IPS DF 4.7 (cell line): Measurements from ENCODE around the gene CNTN5.

Experiments used
- DNase-seq: peaks from one replicate; pipeline ENCODE4 v3.0.0-alpha.2; 2013; ENCODE audit warnings: low spot score; ENCODE audit errors: extremely low read depth

CNTN5 gene

DNA sequence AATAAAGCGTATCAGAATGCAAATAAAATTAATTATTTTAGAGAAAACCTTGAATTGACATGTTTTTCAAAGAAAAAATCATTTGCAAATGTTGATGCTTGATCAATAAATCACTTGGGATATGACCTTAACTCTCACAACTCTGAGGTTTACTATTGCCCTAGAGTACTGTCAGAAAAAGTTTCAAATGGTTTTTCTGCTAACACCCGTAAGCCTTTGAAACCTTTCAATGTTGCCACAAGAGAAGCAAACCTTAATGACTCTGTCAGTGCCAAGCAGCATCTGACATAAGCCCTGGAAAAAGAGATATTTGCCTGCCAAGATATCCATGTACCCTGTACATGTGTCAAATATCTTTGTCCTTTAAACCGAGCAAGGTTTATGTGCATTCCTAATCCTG lies 1282.1 kb downstream of the CNTN5 start:
- DNase-seq, result no peak

DNA sequence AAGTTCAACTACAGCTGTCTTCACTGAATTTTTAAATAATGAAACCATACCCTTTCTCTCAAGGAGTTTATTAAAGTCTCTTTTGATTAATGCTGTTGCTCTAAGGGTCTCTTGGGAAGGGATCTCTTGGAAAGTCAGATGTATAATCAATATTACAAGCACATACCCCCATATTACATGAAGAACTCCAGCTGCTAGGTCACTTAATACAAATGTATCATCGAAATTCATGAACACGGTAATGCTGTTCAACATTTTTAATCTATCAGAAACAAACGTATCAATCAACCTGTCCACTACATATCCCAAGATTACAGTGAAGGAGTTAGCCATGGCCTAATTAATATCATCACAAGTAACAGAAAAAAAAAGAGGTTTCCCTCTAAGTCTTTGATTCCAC lies 1283.1 kb downstream of the CNTN5 start:
- no peak for DNase-seq

DNA sequence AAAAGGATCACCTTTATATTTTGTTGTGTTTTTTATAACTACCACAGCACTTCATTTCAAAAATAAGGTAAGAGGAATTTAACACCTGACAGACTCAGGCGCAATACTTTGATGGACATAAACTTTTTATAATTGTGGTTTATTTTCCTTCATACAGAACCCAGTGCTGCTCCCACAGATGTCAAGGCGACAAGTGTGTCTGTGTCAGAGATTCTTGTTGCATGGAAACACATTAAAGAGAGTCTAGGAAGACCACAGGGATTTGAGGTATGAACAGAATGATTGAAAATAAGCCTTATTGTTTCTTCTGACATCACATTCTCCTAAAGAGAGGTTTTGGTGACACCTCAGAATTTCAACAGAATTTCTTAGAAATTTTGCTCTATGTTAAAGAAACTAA lies 1287.5 kb downstream of the CNTN5 start:
- DNase-seq, result no peak

DNA sequence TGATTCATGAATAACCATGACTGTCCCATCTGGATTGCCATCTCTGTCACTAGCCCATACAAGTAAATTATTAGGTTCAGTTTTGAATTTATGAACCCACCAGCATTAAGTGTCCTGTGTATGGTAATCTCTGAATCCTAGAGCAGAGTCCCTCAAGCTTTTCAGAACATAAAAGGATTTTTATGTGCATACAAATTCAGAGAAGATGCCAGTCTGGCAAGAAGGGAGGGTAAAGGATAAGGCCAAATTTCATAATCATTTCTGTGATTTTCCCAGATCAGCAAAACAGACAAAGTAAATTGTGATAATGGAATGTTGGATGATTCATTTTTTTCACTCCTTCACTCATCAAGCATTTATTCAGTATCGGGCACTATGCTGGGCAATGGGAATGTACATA lies 1295.2 kb downstream of the CNTN5 start:
- no peak for DNase-seq

DNA sequence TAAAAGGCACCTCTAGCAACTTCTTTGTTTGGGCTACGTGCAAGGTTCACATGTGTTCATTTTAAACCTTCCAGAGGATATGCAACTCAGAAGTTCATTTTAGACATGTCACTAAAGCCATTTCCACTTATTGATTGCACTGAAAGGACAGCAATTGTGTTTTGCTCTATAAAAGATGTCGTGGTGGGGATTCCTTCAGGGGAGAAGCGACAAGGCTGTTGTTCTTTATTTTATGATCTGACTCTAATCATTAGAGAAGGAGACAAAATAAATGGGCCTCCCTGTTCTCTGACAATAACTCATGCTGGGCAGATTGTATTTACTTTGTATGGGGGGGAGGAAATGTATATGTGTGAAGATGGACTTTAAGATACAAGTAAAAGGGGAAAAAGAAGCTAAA lies 1296.2 kb downstream of the CNTN5 start:
- no peak for DNase-seq

DNA sequence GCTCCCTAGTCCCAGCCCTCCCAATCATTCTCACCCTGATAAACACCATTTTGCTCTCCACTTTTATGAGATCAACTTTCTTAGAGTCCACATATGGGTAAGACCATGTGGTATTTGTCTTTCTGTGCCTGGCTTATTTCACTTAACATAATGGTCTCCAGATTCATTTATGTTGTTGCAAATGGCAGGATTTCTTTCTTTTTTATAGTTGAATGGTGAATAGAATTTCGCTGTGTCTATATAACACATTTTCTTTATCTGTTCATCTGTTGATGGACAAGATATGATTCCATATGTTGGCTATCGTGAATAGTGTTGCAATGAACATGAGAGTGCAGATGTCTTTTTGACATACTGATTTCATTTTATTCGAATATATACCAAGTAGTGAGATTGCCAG lies 1298.9 kb downstream of the CNTN5 start:
- DNase-seq, result no peak

DNA sequence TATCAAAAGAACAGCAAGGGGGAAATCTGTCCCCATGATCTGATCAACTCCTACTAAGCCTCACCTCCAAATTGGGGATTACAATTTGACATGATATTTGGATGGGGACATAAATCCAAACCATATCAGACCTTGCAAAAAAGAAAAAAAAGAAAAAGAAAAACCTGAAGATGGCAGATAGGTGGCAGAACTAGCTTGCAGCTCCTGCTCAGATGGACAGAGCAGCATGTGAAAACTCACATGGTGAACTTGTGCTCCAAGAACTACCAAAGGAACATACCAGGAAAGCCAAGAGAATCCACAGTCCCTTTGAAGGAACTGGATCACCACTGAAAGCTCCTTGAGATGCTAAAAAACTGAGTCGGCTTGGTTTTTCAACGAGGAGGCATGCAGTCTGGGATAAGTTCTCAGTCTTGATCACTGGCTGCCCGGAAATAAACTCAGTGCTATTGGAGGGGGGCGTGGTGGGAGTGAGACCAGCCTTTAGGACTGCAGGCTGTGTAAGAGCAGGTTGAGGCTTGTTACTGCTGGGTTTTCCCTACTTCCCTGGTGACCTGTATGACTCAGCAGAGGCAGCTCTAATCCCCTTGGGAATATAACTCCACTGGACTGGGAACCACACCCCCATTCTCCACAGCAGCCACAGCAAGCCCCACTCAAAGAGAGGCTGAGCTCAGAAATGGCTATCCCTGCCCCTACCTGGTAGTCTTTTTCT lies 1308.0 kb downstream of the CNTN5 start:
- no peak for DNase-seq

DNA sequence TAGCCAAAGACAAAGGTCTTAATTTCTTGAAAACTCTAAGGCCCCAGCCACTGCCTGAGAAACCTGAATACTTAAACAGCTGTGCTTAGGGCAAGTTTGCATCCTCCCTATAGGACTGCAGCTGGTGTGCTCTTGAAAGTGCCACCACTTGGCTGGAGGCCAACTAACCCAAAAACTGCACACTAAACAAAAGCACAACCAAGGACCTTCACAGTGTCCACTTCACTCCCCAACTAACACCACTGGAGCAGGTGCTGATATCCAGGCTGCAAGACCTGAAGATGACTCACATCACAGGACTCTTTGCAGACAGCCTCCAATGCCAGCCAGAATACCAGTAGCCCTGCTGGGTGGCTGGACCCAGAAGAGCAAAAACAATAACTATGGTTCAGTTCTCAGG lies 1308.6 kb downstream of the CNTN5 start:
- DNase-seq, result no peak

DNA sequence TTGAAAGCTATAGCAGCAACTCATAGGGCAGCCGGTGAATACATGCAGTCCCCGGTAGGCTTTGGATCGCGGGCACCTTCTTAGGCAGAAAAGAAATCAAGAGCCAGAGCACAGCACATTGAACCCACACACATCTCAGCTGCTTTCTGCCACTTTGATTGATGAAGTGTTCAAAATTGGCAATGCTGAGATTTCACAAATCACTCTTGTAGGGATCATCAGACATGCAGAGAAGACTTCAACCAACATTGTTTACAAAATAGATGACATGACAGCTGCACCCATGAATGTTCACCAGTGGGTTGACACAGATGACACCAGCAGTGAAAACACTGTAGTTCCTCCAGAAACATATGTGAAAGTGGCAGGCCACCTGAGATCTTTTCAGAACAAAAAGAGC lies 1316.1 kb downstream of the CNTN5 start:
- no peak for DNase-seq

DNA sequence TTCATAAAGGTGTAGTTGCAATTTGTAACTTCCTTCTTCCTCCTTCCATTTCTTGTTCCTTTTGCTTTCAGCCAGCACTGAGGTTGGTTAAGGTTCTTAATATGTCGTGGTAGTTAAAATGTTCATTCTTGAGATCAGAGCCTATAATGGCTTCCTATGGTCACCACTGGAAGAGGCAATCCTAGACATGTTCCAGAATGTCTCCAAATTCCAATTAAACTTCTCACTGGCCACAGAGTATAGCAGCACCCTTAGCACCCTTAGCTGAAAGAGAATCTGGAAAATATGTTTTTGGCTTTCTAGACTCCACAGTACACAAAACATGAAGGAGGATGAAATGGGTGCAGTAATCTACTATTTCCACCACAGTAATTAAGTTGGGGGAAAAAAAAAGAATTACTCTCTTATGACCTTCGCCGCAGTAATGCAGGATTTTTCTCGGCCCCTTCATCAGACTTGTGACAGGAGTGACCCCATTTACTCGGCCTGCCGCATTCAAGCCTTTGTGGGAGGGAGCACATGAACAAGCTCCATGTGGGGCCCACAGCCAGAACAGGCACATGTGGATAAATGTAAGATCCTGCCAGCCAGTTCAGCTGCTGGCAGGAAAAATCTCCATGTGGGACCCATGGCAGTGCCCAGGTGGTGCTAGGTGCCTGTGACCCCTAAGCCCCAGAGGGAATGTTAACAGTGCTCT lies 1317.5 kb downstream of the CNTN5 start:
- no peak for DNase-seq

DNA sequence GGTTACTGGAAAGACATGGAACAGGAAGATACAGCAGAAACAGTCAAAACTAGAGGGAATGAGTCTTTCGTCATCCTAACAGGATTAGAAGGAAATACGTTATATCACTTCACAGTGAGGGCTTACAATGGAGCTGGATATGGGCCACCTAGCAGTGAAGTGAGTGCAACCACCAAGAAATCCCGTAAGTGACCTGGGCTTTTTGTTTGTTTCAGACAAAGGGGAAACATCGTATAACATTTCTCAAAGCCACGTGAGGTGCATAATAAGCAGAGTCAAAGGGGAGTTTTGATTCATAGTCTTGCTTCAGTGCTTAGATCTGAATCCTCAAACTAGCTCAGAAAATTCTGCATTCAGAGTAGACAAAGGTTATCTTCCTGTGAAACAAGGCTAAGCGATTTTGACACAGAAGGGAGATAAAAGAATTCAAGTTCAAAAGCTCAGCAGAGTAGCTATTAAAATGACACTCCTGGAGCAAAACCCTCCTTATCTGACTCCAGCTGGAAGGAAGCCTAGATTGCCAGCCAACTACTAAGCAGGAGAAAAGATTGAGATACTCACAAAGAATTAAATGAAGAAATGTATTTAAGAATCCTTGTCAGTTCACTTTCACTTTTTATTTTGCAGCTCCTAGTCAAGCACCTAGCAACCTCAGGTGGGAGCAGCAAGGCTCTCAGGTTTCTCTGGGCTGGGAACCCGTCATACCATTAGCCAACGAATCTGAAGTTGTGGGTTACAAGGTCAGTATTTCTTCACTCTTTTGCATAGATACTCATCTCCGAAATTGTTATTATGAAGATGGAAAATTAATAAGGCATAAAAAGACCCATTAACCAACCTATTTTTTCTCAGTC lies 1319.9 kb downstream of the CNTN5 start:
- DNase-seq, result no peak

DNA sequence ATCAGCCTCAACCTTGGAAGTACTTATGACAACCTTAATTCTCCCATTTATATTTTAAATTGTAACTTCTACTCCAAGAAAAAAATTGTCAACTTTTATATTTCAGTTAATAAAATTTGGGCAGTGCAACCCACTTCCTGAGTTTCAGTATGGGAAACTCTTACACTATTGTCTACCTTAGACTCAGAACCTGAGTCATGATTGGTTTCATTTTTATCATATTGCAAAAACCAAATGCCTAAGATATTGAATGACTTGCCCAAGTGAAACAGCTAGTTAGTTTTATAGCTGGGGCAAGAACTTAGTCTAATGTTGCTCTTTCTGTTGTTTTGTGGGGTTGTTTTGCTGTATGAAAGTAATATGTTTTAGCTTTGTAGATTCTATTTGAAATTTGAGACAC lies 1332.3 kb downstream of the CNTN5 start:
- DNase-seq, result no peak

DNA sequence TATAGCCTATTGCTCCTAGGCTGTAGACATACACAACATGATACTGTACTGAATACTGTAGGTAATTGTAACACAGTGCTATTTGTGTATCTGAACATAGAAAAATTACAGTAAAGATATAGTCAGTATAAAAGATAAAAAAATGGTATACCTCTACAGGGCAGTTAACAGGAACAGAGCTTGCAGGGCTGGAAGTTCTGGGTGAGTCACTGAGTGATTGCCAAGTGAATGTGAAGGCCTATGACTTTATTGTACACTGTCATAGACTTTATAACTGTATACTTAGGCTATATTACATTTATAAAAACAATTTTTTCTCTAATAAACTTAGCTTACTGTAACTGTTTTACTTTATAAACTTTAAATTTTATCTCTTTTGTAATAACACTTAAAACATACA lies 1334.0 kb downstream of the CNTN5 start:
- DNase-seq, result no peak

DNA sequence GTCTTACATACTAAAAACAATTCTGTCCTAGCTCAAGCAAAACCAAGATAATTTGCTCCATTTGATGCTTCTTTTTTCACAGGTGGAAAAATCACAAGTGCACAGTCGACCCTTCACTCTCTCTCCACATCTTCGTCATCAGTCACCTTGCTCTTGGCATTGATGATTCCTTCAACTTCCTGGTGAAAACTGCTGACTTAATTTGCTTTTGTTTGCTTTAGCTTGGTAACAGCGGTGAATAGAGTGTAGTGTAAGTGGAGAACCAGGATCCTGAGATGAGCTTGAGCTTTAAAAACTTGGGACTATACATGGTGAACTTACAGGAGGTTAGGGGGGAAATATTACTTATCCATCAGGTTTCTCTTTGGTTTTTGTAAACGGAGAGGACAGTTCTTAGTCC lies 1335.3 kb downstream of the CNTN5 start:
- DNase-seq, result no peak

DNA sequence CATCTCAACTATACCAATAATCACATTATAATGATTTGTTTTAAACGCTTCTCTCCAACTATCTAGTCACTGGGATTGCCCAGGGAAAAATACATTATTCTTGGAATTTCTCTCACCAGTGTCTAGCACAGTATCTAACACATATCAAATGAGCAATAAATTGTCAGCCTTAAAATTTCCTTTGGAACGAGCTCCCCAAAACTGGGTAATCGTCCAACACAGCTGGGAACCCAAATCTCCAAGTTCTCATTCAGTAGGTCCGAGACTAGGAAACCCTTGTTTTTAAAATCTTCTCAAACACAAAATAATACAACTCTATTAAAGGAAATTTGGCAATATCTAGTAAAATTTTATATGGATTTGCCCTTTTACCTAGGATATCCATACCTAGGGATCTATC lies 1338.5 kb downstream of the CNTN5 start:
- DNase-seq, result no peak

DNA sequence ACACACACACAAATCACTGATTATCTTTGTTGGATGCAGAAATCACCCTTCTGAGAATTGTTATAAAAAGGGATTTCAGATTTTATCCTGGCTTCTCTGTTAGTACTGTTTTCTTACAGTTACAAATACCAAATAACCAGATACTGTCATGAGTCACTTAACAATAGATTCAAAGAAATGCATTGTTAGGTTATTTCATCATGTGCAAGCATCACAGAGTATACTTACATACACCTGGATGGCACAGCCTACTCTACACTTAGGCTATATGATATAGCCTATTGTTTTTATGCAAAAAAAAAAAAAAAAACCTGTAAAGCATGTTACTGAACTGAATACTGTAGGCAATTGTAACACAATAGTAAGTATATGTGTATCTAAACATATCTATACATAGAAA lies 1347.1 kb downstream of the CNTN5 start:
- no peak for DNase-seq

DNA sequence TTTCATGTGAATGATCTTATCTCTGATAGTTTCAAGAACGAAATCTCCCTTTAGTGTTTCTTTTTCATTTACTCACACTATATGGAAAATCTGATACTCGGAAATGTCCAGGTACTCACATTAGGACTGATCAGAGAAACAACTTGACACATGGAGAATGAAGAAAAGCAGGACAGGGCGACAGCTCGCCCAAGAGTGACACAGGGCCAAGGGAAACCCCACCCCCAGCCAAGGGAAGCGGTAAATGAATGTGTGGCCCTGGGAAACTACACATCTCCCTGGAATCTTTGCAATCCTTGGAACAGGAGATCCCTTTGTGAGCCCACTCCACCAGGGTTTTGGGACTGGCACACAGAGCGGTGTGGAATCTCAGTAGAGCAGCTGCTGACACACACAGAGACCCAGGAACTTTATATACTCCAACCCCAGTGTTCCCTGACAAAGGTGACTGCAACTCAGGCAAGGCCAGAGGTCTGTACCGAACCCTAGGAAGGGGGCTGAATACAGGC lies 1362.7 kb downstream of the CNTN5 start:
- no peak for DNase-seq

DNA sequence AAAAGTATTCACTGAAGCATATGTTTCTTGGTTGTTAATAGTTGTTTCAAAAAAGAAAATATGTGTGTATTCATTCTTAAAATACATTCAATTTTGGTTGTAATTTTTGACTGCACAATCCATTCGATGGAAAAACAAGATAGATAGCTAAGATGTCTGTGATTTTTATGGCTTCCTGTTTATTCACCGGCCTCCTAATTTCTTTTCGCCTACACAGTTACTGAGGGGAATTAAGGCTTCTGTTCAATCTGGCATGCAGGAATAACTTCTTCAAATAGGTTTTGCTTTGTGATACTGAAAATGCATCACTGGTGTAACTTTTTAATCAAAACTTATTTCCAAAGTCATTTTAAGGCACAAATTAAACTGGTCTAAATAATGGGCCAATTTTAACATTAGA lies 1375.5 kb downstream of the CNTN5 start:
- no peak for DNase-seq

DNA sequence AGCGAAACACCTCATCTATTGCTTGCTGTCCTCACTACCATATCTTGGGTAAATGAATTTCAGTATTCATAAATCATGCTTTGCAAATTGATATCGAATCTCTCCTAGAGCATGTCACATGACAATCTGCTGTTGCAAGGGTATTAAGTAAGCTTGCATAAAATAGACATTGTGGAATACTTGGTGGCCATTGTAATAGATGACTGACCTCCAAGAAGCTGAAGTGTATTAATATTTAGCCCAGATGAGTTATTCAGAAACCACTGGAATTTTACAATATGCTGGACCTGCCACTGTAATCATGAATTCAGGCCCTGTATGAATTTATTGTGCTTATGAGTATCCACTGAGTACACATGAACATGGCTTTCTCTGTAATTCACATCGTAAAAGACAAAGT lies 1376.7 kb downstream of the CNTN5 start:
- no peak for DNase-seq

DNA sequence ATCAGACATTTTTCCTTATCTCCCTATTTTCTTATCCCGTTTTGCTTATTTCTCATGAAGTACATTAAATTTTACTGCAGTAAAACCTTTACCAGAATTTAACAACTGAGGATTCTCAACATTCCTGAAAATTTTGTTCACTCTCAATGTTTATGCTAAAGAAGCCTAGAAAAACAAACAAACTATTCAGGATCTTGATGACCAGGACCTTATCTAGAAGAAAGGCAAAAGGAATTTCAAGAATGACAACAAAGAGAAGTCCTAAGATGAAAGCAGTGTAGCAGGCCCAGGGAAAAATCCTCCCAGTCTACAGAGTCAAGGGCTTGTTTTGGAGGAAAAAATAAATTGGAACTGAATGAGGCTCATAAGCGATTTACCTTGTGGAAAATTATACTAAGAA lies 1383.1 kb downstream of the CNTN5 start:
- peak; percentile 44 for DNase-seq

DNA sequence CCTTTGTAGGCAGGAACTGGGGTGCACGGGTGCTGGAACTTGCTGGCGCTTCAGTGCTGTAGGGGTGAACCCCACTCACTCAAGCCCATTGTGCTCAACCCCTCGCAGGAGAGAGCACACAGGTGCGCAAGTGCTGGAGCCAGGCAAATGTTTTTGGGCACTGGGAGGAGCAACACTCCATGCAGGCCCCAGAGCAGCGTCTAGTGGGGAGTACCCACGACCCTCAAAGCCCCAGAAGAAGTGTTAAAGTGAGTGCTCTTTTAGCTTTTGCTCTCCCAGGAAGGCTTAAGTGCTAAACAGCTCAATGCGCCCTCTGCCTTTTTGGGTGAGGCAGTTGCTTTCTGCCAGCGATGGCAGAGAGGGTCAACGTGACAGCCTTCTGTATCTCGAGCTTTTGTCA lies 1384.2 kb downstream of the CNTN5 start:
- no peak for DNase-seq
